Upper lobe of right lung (tissue), 1 donor: ENCODE data around the gene DAAM2. TPM values are rescaled to one million over a fixed set of nuclear protein-coding genes. Genes with fewer than 3 reads are reported as not detected.
A peak's percentile ranks its signal among the peaks of the same experiment; 100 is the strongest.

ENCODE experiments used
- ATAC-seq: fragments of 200-7000 bp; cut with Tn5 transposase; one replicate; pipeline ENCODE4 v1.9.1; 2020; ENCODE audit warnings: mild to moderate bottlenecking, moderate library complexity
- DNase-seq: peaks from one replicate; pipeline ENCODE4 v3.0.0-alpha.2; 2020
- H3K27ac ChIP-seq: fragments of 200-600 bp; one replicate; pipeline ENCODE4 v1.8.0; 2022
- H3K27me3 ChIP-seq: fragments of 200-600 bp; one replicate; pipeline ENCODE4 v1.8.0; 2022; ENCODE audit warnings: mild to moderate bottlenecking
- H3K36me3 ChIP-seq: fragments of 200-600 bp; one replicate; pipeline ENCODE4 v1.8.0; 2022
- H3K4me1 ChIP-seq: fragments of 200-600 bp; one replicate; pipeline ENCODE4 v1.8.0; 2022
- H3K4me3 ChIP-seq: fragments of 200-600 bp; one replicate; pipeline ENCODE4 v1.8.0; 2022; ENCODE audit warnings: mild to moderate bottlenecking
- H3K9me3 ChIP-seq: fragments of 200-600 bp; one replicate; pipeline ENCODE4 v1.8.0; 2022
- intact Hi-C: fragments of 100-400 bp; cut with DNase I; formaldehyde crosslinking; loops from one replicate; pipeline ENCODE4 v1.11.0; 2022
- total RNA-seq: library from RNA; stranded (reverse); fragmentation: NEBNext Ultra II Directional; extraction: Animal tissue kit (Norgen Biotek cat#: 25700); gene quantifications from one replicate; pipeline ENCODE4 v1.2.1, GENCODE V29; 2021
- TF ChIP-seq, protein P1 (sequence below): fragments of 200-600 bp; IDR thresholded peaks from one replicate; pipeline ENCODE4 v1.8.0; 2022; ENCODE audit warnings: antibody characterized with exemption
- donor health status: DM: no; HTN: yes; CAD: no; lungs with severe emphysema.

DAAM2 gene
- total RNA-seq, 1 donor from 2014 or later, result 34.6 TPM

GRCh38 chr6:39777661-39778060 is 14.5 kb upstream of the DAAM2 start:
- peak; percentile 67 for ATAC-seq
- intact Hi-C loops, result no loop called here
- Histone ChIP-seq H3K9me3 (no peaks in the 10 kb centered on the region), H3K27me3 (no peaks in the 10 kb centered on the region), H3K4me1 (no peaks in the 10 kb centered on the region), H3K27ac (no peak overlapping the region), H3K4me3 (no peak overlapping the region), H3K36me3 (no peaks in the 10 kb centered on the region)
- TF ChIP-seq, protein P1, sequence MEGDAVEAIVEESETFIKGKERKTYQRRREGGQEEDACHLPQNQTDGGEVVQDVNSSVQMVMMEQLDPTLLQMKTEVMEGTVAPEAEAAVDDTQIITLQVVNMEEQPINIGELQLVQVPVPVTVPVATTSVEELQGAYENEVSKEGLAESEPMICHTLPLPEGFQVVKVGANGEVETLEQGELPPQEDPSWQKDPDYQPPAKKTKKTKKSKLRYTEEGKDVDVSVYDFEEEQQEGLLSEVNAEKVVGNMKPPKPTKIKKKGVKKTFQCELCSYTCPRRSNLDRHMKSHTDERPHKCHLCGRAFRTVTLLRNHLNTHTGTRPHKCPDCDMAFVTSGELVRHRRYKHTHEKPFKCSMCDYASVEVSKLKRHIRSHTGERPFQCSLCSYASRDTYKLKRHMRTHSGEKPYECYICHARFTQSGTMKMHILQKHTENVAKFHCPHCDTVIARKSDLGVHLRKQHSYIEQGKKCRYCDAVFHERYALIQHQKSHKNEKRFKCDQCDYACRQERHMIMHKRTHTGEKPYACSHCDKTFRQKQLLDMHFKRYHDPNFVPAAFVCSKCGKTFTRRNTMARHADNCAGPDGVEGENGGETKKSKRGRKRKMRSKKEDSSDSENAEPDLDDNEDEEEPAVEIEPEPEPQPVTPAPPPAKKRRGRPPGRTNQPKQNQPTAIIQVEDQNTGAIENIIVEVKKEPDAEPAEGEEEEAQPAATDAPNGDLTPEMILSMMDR, result no peak
- peak; percentile 64 for DNase-seq

GRCh38 chr6:39778581-39779255 is 13.5 kb upstream of the DAAM2 start:
- ATAC-seq (no peak), DNase-seq (no peak)
- Histone ChIP-seq H3K27me3 (no peaks in the 10 kb centered on the region), H3K9me3 (no peaks in the 10 kb centered on the region), H3K27ac (no peak overlapping the region), H3K4me3 (no peak overlapping the region), H3K4me1 (no peaks in the 10 kb centered on the region), H3K36me3 (no peaks in the 10 kb centered on the region)
- TF ChIP-seq, protein P1, result no peak
- intact Hi-C loops, result no loop called here

DNA sequence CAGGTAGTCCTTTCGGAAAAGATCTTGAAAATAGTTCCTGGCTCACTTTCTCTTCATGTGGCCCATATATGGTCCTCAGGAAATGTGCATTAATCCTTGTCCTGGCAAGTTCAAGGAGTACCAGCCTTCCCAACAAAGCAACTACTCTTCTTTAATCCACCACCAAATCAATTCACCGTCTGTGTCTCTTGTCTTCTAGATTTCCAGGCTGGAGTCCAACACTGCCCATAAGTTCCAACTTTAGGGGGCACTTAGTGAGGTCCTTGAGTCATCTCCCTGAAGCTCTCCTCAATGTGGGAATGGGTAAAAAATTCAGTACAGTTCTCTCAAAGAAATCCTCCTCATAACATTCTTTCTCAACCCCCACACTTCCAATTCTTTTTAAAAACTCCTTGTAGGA is 6.9 kb upstream of the DAAM2 start:
- Histone ChIP-seq H3K4me3 (no peak overlapping the region), H3K36me3 (no peaks in the 10 kb centered on the region), H3K4me1 (no peaks in the 10 kb centered on the region), H3K9me3 (no peaks in the 10 kb centered on the region), H3K27ac (no peak overlapping the region), H3K27me3 (no peaks in the 10 kb centered on the region)
- no peak for DNase-seq
- TF ChIP-seq, protein P1, result no peak
- intact Hi-C loops, result no loop called here
- ATAC-seq, result no peak

- Histone ChIP-seq H3K4me3 (no peak overlapping the region), H3K9me3 (no peaks in the 10 kb centered on the region), H3K4me1 (peaks cover under 1% of the 10 kb centered on the region), H3K27me3 (no peaks in the 10 kb centered on the region), H3K36me3 (no peaks in the 10 kb centered on the region), H3K27ac (no peak overlapping the region)
- ATAC-seq (no peak), DNase-seq (no peak)
- intact Hi-C loops, result no loop called here
- TF ChIP-seq, protein P1, result no peak
These were observed 5.5 kb upstream of the DAAM2 start for GRCh38 chr6:39786649-39787048.

- Histone ChIP-seq H3K36me3 (no peaks in the 10 kb centered on the region), H3K9me3 (no peaks in the 10 kb centered on the region), H3K27me3 (no peaks in the 10 kb centered on the region), H3K4me3 (no peak overlapping the region), H3K27ac (no peak overlapping the region), H3K4me1 (peaks cover 4% of the 10 kb centered on the region)
- ATAC-seq (no peak), DNase-seq (no peak)
- TF ChIP-seq, protein P1, result no peak
- intact Hi-C loops, result no loop called here
These were observed 4.9 kb upstream of the DAAM2 start for GRCh38 chr6:39787322-39787721.

GRCh38 chr6:39790772-39791171 is 1.4 kb upstream of the DAAM2 start:
- peak; percentile 78 for ATAC-seq
- intact Hi-C loops, result no loop called here
- TF ChIP-seq, protein P1, result no peak
- Histone ChIP-seq H3K27ac (no peak overlapping the region), H3K4me3 (no peak overlapping the region), H3K36me3 (no peaks in the 10 kb centered on the region), H3K4me1 (peaks cover 9% of the 10 kb centered on the region), H3K9me3 (no peaks in the 10 kb centered on the region), H3K27me3 (no peaks in the 10 kb centered on the region)
- DNase-seq, result no peak
